Upper lobe of left lung (tissue), 6 donors: ENCODE measurements around the gene CLTC. TPM values are rescaled to one million over a fixed set of nuclear protein-coding genes. Genes with fewer than 3 reads are reported as not detected.

Experiments
- ATAC-seq, 2 donors: fragments of 200-7000 bp; cut with Tn5 transposase; one replicate each; pipeline ENCODE4 v1.9.1; 2022; ENCODE audit warnings: mild to moderate bottlenecking in 2 of 2, moderate library complexity in 2 of 2; ENCODE audit not compliant: low FRiP score in 2 of 2
- DNase-seq, 2 donors: peaks; one replicate each; pipeline ENCODE4 v3.0.0-alpha.2; 2019 to 2020
- H3K27ac ChIP-seq, 4 donors: fragments of 200-600 bp; sonication (generic); one replicate each; pipeline ENCODE4 v1.5.1; 2016 to 2019
- H3K27me3 ChIP-seq, 4 donors: fragments of 200-600 bp; sonication (generic); one replicate each; pipeline ENCODE4 v1.5.1; 2017 to 2019
- H3K36me3 ChIP-seq, 4 donors: fragments of 200-600 bp; sonication (generic); one replicate each; pipeline ENCODE4 v1.5.1; 2016 to 2019
- H3K4me1 ChIP-seq, 4 donors: fragments of 200-600 bp; sonication (generic); one replicate each; pipeline ENCODE4 v1.5.1; 2018 to 2019
- H3K4me3 ChIP-seq, 4 donors: fragments of 200-600 bp; sonication (generic); one replicate each; pipeline ENCODE4 v1.5.1; 2017 to 2019; ENCODE audit warnings: mild to moderate bottlenecking in 2 of 4, moderate library complexity in 1 of 4
- H3K9me3 ChIP-seq, 4 donors: fragments of 200-600 bp; sonication (generic); one replicate each; pipeline ENCODE4 v1.5.1; 2018 to 2019
- EP300 ChIP-seq, 4 donors: sonication (generic); formaldehyde crosslinking; IDR thresholded peaks; one replicate each; pipeline ENCODE4 v1.5.1; 2017; ENCODE audit warnings: antibody characterized with exemption in 4 of 4, control low read depth in 2 of 4
- POLR2A ChIP-seq, 4 donors: fragments of 450-650 bp; IDR thresholded peaks; one replicate each; pipeline ENCODE4 v1.5.1; 2016 to 2017; ENCODE audit warnings: antibody characterized with exemption in 4 of 4, mild to moderate bottlenecking in 2 of 4
- POLR2AphosphoS5 ChIP-seq, 2 donors: sonication (generic); formaldehyde crosslinking; IDR thresholded peaks; one replicate each; pipeline ENCODE4 v1.5.1; 2017; ENCODE audit warnings: antibody characterized with exemption in 2 of 2
- WGBS, 2 donors: methylation state at CpG; one replicate each; pipeline ENCODE4 v1.1.5; 2017 to 2018; 5-methylcytosine and 5-hydroxymethylcytosine counted together
- total RNA-seq, 6 donors: library from RNA; depleted of rRNA in 4 of 6; stranded (reverse); fragments of >200 nt in 4 of 6; gene quantifications; one replicate each; pipeline versions ENCODE4 v1.1.0 to v1.2.1, GENCODE V29; 2016 to 2021
- TF ChIP-seq, protein P1 (sequence below), 6 experiments: fragments of 450-650 bp in 4 of 6; fragments of 200-600 bp in 2 of 6; sonication (generic) in 2 of 6; IDR thresholded peaks; one replicate each; pipeline ENCODE4 v1.5.1; 2016 to 2019; ENCODE audit warnings: antibody characterized with exemption in 6 of 6
- donor health status: DM: no; HTN: no; CAD: no; lungs with moderate emphysema.
- donor health status: DM: no; HTN: yes; CAD: no; lungs with severe emphysema.

CLTC gene
- total RNA-seq, 6 donors from 2014 or later: 113 to 266 (median 192) TPM

DNA sequence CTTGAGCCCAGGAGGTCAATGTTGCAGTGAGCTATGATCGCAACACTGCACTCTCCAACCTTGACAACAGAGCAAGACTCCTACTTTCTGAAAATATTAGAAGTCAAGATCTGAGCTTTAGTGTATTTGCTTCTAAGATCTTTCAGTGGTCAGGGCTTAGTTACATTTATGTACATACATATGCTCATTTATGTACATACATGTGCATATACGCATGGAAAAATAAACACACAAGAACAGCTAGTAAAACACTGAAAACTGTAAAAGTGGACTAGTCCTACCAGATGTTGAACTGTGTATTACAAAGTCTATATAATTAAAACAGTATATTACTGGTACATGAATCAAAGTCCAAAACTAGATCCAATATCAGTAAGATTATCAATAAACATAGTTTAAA, 59.2 kb downstream of the CLTC start:
- H3K27ac ChIP-seq: no peak overlapping the region
- H3K27me3 ChIP-seq: no peaks in the 10 kb centered on the region
- no peak overlapping the region for H3K4me3 ChIP-seq
- DNase-seq (no peak), ATAC-seq (no peak)
- TF ChIP-seq POLR2AphosphoS5 (IDR thresholded peaks at IDR 0.05) (no peak), EP300 (IDR thresholded peaks at IDR 0.05) (no peak), POLR2A (IDR thresholded peaks at IDR 0.05) (no peak)
- TF ChIP-seq, protein P1, sequence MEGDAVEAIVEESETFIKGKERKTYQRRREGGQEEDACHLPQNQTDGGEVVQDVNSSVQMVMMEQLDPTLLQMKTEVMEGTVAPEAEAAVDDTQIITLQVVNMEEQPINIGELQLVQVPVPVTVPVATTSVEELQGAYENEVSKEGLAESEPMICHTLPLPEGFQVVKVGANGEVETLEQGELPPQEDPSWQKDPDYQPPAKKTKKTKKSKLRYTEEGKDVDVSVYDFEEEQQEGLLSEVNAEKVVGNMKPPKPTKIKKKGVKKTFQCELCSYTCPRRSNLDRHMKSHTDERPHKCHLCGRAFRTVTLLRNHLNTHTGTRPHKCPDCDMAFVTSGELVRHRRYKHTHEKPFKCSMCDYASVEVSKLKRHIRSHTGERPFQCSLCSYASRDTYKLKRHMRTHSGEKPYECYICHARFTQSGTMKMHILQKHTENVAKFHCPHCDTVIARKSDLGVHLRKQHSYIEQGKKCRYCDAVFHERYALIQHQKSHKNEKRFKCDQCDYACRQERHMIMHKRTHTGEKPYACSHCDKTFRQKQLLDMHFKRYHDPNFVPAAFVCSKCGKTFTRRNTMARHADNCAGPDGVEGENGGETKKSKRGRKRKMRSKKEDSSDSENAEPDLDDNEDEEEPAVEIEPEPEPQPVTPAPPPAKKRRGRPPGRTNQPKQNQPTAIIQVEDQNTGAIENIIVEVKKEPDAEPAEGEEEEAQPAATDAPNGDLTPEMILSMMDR (IDR thresholded peaks at IDR 0.05): no peak
- 49 to 100% methylated on average over 2 of the region's 2 CpGs for WGBS, 2 donors
- H3K36me3 ChIP-seq: peaks cover 75 to 99% (median 85%) of the 10 kb centered on the region in 4 donors
- H3K4me1 ChIP-seq: no peaks in the 10 kb centered on the region
- no peaks in the 10 kb centered on the region for H3K9me3 ChIP-seq

DNA sequence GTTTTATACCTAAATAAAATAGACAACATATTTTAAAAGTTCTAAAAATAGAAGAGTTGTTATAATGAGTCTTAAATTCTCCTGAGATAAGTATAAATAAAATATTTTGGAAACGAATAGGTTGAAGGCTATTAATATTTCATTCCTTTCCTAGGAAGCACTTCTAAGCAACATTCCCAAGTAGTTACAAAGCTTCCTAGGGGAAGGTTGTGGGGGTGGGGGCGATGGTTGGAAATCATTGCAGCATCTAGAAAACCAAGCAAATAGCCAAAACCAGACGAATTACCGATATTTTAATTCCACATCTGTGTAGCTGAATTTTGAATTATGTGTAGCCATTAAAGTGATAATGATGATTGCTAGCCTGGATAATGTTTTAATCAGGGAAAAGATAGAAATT, 60.6 kb downstream of the CLTC start:
- 82 to 90% methylated on average over 4 of the region's 4 CpGs for whole genome bisulfite sequencing, 2 donors
- Histone ChIP-seq H3K27me3 (no peaks in the 10 kb centered on the region), H3K4me1 (no peaks in the 10 kb centered on the region), H3K27ac (no peak overlapping the region), H3K4me3 (no peak overlapping the region), H3K36me3 (peaks cover 83 to 100% (median 87%) of the 10 kb centered on the region in 4 donors), H3K9me3 (no peaks in the 10 kb centered on the region)
- no peak for DNase-seq
- ATAC-seq: no peak
- TF ChIP-seq POLR2A (IDR thresholded peaks at IDR 0.05) (no peak), EP300 (IDR thresholded peaks at IDR 0.05) (no peak), POLR2AphosphoS5 (IDR thresholded peaks at IDR 0.05) (no peak)
- TF ChIP-seq, protein P1 (IDR thresholded peaks at IDR 0.05): no peak

DNA sequence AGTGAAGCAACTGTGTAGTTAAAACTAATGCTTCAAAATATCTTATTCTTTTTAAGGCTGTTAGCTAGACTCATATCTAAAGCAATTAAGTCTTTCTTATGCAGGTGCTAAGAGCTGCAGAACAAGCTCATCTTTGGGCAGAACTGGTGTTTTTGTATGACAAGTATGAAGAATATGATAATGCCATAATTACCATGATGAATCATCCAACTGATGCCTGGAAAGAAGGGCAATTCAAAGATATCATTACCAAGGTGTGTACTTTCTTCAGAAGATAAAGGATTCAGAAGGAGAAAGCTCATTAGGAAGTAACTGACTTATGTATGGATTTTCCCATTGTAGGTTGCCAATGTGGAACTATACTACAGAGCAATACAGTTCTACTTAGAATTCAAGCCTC, 63.6 kb downstream of the CLTC start:
- Histone ChIP-seq H3K36me3 (peaks cover 65 to 99% (median 87%) of the 10 kb centered on the region in 4 donors), H3K9me3 (no peaks in the 10 kb centered on the region), H3K4me3 (no peak overlapping the region), H3K27me3 (no peaks in the 10 kb centered on the region), H3K4me1 (no peaks in the 10 kb centered on the region), H3K27ac (no peak overlapping the region)
- no peak for DNase-seq
- ATAC-seq: no peak
- TF ChIP-seq POLR2A (IDR thresholded peaks at IDR 0.05) (no peak), EP300 (IDR thresholded peaks at IDR 0.05) (no peak), POLR2AphosphoS5 (IDR thresholded peaks at IDR 0.05) (no peak)

DNA sequence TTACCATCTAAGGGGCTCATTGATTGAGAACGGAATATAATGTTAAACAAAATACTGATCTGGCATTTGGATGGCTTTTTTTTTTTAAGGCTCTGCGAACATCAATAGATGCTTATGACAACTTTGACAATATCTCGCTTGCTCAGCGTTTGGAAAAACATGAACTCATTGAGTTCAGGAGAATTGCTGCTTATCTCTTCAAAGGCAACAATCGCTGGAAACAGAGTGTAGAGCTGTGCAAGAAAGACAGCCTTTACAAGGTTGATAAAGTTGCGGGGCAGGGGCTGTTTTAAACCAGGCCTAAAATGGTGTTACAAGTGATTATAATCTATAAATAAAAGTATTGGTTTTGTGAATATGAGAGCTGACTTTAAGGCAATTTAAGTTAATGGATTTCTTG, 65.3 kb downstream of the CLTC start:
- no peak overlapping the region for H3K27ac ChIP-seq
- ATAC-seq: no peak
- H3K4me1 ChIP-seq: no peaks in the 10 kb centered on the region
- WGBS, 2 donors: 86 to 90% methylated on average over 6 of the region's 6 CpGs
- no peaks in the 10 kb centered on the region for H3K27me3 ChIP-seq
- H3K4me3 ChIP-seq: no peak overlapping the region
- TF ChIP-seq POLR2A (IDR thresholded peaks at IDR 0.05) (no peak), POLR2AphosphoS5 (IDR thresholded peaks at IDR 0.05) (no peak), EP300 (IDR thresholded peaks at IDR 0.05) (no peak)
- TF ChIP-seq, protein P1 (IDR thresholded peaks at IDR 0.05): no peak
- peaks cover 58 to 99% (median 79%) of the 10 kb centered on the region in 4 donors for H3K36me3 ChIP-seq
- DNase-seq: no peak
- H3K9me3 ChIP-seq: no peaks in the 10 kb centered on the region

- DNase-seq: no peak
- H3K36me3 ChIP-seq: peaks cover 52 to 99% (median 73%) of the 10 kb centered on the region in 4 donors
- H3K4me1 ChIP-seq: no peaks in the 10 kb centered on the region
- no peak overlapping the region for H3K4me3 ChIP-seq
- TF ChIP-seq POLR2AphosphoS5 (IDR thresholded peaks at IDR 0.05) (no peak), EP300 (IDR thresholded peaks at IDR 0.05) (no peak), POLR2A (IDR thresholded peaks at IDR 0.05) (no peak)
- TF ChIP-seq, protein P1 (IDR thresholded peaks at IDR 0.05): no peak
- no peak overlapping the region for H3K27ac ChIP-seq
- ATAC-seq: no peak
- no peaks in the 10 kb centered on the region for H3K9me3 ChIP-seq
- 93 to 100% methylated on average over 1 of the region's 1 CpG for WGBS, 2 donors
- no peaks in the 10 kb centered on the region for H3K27me3 ChIP-seq
Observed at GRCh38 chr17:59688008-59688407, 68.3 kb downstream of the CLTC start.
